HEK293 (cell line): Measurements from ENCODE around the gene TRAK1.

Source experiments
- BCL11A ChIP-seq: fragments of 450-650 bp; formaldehyde crosslinking; IDR thresholded peaks from 2 replicates; pipeline ENCODE4 v1.5.1; 2016; ENCODE audit warnings: low read depth, missing biosample characterization, missing genetic modification characterization
- GFI1B ChIP-seq: fragments of 450-650 bp; formaldehyde crosslinking; IDR thresholded peaks from 2 replicates; pipeline ENCODE4 v1.5.1; 2016; ENCODE audit warnings: missing biosample characterization, missing genetic modification characterization
- GLIS1 ChIP-seq: fragments of 450-650 bp; formaldehyde crosslinking; IDR thresholded peaks from 2 replicates; pipeline ENCODE4 v1.5.1; 2016; ENCODE audit warnings: missing biosample characterization, missing genetic modification characterization
- HOXD13 ChIP-seq: sonication (generic); formaldehyde crosslinking; IDR thresholded peaks from 2 replicates; pipeline ENCODE4 v1.8.0; 2022; ENCODE audit warnings: missing genetic modification reagents, borderline replicate concordance
- MEIS1 ChIP-seq: sonication (generic); formaldehyde crosslinking; IDR thresholded peaks from 2 replicates; pipeline ENCODE4 v1.8.1; 2022; ENCODE audit warnings: missing genetic modification reagents, mild to moderate bottlenecking, borderline replicate concordance
- PATZ1 ChIP-seq: fragments of 450-650 bp; formaldehyde crosslinking; IDR thresholded peaks from 2 replicates; pipeline ENCODE4 v1.5.1; 2016; ENCODE audit warnings: missing biosample characterization, missing genetic modification characterization
- PRDM10 ChIP-seq: fragments of 450-650 bp; formaldehyde crosslinking; IDR thresholded peaks from 2 replicates; pipeline ENCODE4 v1.5.1; 2016; ENCODE audit warnings: missing biosample characterization, missing genetic modification characterization
- PRDM6 ChIP-seq: fragments of 450-650 bp; formaldehyde crosslinking; IDR thresholded peaks from 2 replicates; pipeline ENCODE4 v1.5.1; 2017; ENCODE audit warnings: missing biosample characterization, missing genetic modification characterization
- SP3 ChIP-seq: fragments of 450-650 bp; formaldehyde crosslinking; IDR thresholded peaks from 2 replicates; pipeline ENCODE4 v1.5.1; 2016; ENCODE audit warnings: missing biosample characterization, missing genetic modification characterization
- WT1 ChIP-seq: fragments of 450-650 bp; formaldehyde crosslinking; IDR thresholded peaks from 2 replicates; pipeline ENCODE4 v1.5.1; 2016; ENCODE audit warnings: missing biosample characterization, missing genetic modification characterization
- ZEB2 ChIP-seq: fragments of 450-650 bp; formaldehyde crosslinking; IDR thresholded peaks from 2 replicates; pipeline ENCODE4 v1.5.1; 2016; ENCODE audit warnings: missing biosample characterization, missing genetic modification characterization
- ZNF146 ChIP-seq: fragments of 450-650 bp; formaldehyde crosslinking; IDR thresholded peaks from 2 replicates; pipeline ENCODE4 v1.5.1; 2016; ENCODE audit warnings: missing biosample characterization, missing genetic modification characterization
- ZNF16 ChIP-seq: fragments of 450-650 bp; formaldehyde crosslinking; IDR thresholded peaks from 2 replicates; pipeline ENCODE4 v1.5.1; 2016; ENCODE audit warnings: low read depth, missing biosample characterization, missing genetic modification characterization
- ZNF26 ChIP-seq: fragments of 450-650 bp; formaldehyde crosslinking; IDR thresholded peaks from 2 replicates; pipeline ENCODE4 v1.5.1; 2016; ENCODE audit warnings: missing biosample characterization, missing genetic modification characterization
- ZNF274 ChIP-seq, 2 experiments: fragments of 200-500 bp in 1 of 2; fragments of 450-650 bp in 1 of 2; sonication (Bioruptor generic) in 1 of 2; formaldehyde crosslinking in 1 of 2; IDR thresholded peaks; 2 replicates each; pipeline versions ENCODE4 v1.5.1 to v1.6.1; 2014 to 2016; ENCODE audit warnings: borderline replicate concordance in 1 of 2, inconsistent platforms in 1 of 2, low read length in 1 of 2, missing biosample characterization in 1 of 2, missing genetic modification characterization in 1 of 2
- ZNF302 ChIP-seq: fragments of 450-650 bp; formaldehyde crosslinking; IDR thresholded peaks from 2 replicates; pipeline ENCODE4 v1.5.1; 2016; ENCODE audit warnings: missing biosample characterization, missing genetic modification characterization, low read depth
- ZNF391 ChIP-seq: fragments of 450-650 bp; formaldehyde crosslinking; IDR thresholded peaks from 2 replicates; pipeline ENCODE4 v1.5.1; 2016; ENCODE audit warnings: low read depth, missing biosample characterization, missing genetic modification characterization, borderline replicate concordance
- ZNF416 ChIP-seq: fragments of 450-650 bp; formaldehyde crosslinking; IDR thresholded peaks from 2 replicates; pipeline ENCODE4 v1.5.1; 2016; ENCODE audit warnings: missing biosample characterization, missing genetic modification characterization
- ZNF555 ChIP-seq: fragments of 450-650 bp; formaldehyde crosslinking; conservative IDR thresholded peaks from 2 replicates; pipeline ENCODE4 v1.5.1; 2017; ENCODE audit warnings: missing biosample characterization, mild to moderate bottlenecking, missing genetic modification characterization, inconsistent platforms
- ZNF600 ChIP-seq: fragments of 450-650 bp; formaldehyde crosslinking; IDR thresholded peaks from 2 replicates; pipeline ENCODE4 v1.5.1; 2016; ENCODE audit warnings: missing biosample characterization, missing genetic modification characterization
- ZNF639 ChIP-seq: fragments of 450-650 bp; formaldehyde crosslinking; IDR thresholded peaks from 2 replicates; pipeline ENCODE4 v1.5.1; 2016; ENCODE audit warnings: missing biosample characterization, missing genetic modification characterization
- ZNF654 ChIP-seq: fragments of 450-650 bp; formaldehyde crosslinking; IDR thresholded peaks from 2 replicates; pipeline ENCODE4 v1.5.1; 2016; ENCODE audit warnings: low read depth, missing biosample characterization, missing genetic modification characterization
- ZNF660 ChIP-seq: fragments of 450-650 bp; IDR thresholded peaks from 2 replicates; pipeline ENCODE4 v1.5.1; 2018; ENCODE audit warnings: missing biosample characterization, mild to moderate bottlenecking, missing genetic modification characterization
- ZNF677 ChIP-seq: fragments of 450-650 bp; IDR thresholded peaks from 2 replicates; pipeline ENCODE4 v1.5.0; 2018; ENCODE audit warnings: missing biosample characterization, mild to moderate bottlenecking, missing genetic modification characterization, moderate library complexity
- ZNF704 ChIP-seq: fragments of 450-650 bp; formaldehyde crosslinking; IDR thresholded peaks from 2 replicates; pipeline ENCODE4 v1.5.1; 2016; ENCODE audit warnings: missing biosample characterization, missing genetic modification characterization
- ZSCAN18 ChIP-seq: fragments of 450-650 bp; formaldehyde crosslinking; IDR thresholded peaks from 2 replicates; pipeline ENCODE4 v1.5.1; 2016; ENCODE audit warnings: missing biosample characterization, missing genetic modification characterization

Gene TRAK1

GRCh38 chr3:42043099-42043813 lies 47.9 kb upstream of the TRAK1 start (continued):
- TF ChIP-seq ZNF639 (no peak), ZNF704 (tag by site-specific recombination) (no peak), ZSCAN18 (tag by site-specific recombination) (no peak), GFI1B (tag by site-specific recombination) (no peak), ZNF146 (tag by site-specific recombination) (no peak), ZNF660 (no peak), ZEB2 (tag by site-specific recombination) (peak; percentile 72), SP3 (tag by site-specific recombination) (peak; percentile 46; the same call in 1 of the 2 replicates), PRDM6 (tag by site-specific recombination) (no peak), MEIS1 (CRISPR knock-in tag) (no peak), ZNF26 (tag by site-specific recombination) (no peak), GLIS1 (tag by site-specific recombination) (peak; percentile 83), ZNF16 (tag by site-specific recombination) (no peak), ZNF274 (IDR thresholded peaks at IDR 0.05; ENCODE audit: low read length) (no peak), ZNF274 (tag by site-specific recombination; IDR thresholded peaks at IDR 0.05; ENCODE audit: borderline replicate concordance) (no peak), PRDM10 (tag by site-specific recombination) (peak; percentile 81), PATZ1 (peak; percentile 86), BCL11A (tag by site-specific recombination) (peak; percentile 70; the same call in 1 of the 2 replicates), HOXD13 (CRISPR knock-in tag) (peak; percentile 27; the same call in 1 of the 2 replicates), ZNF677 (tag by site-specific recombination) (no peak), ZNF600 (tag by site-specific recombination) (peak; percentile 60; the same call in 1 of the 2 replicates), ZNF416 (tag by site-specific recombination) (no peak), ZNF555 (tag by site-specific recombination) (no peak), ZNF302 (no peak), WT1 (tag by site-specific recombination) (peak; percentile 81), ZNF654 (no peak), ZNF391 (no peak)
